Astrocyte of the spinal cord (primary cell): ENCODE results near the gene MAGI2.

ENCODE experiments used
- DNase-seq: peaks from one replicate; pipeline ENCODE4 v3.0.0; 2011; ENCODE audit warnings: low read depth, low spot score
- H3K4me3 ChIP-seq: 2 replicates; pipeline ENCODE4 v1.5.1; 2011; ENCODE audit warnings: low read depth, mild to moderate bottlenecking, low read length, moderate library complexity
- CTCF ChIP-seq: IDR thresholded peaks from 2 replicates; pipeline ENCODE4 v1.5.1; 2012; ENCODE audit warnings: low read depth, mild to moderate bottlenecking, low read length, inconsistent platforms
- in situ Hi-C: cut with HindIII; loops from 2 replicates; pipeline ENCODE4 v1.10.0; 2017; ENCODE audit warnings: low sequenced_read_pairs

MAGI2 gene

GRCh38 chr7:78679112-78679876, 774.2 kb downstream of the MAGI2 start:
- H3K4me3 ChIP-seq, result no peak overlapping the region
- in situ Hi-C loops, result no loop called here
- no peak for DNase-seq
- no peak for TF ChIP-seq CTCF

DNA sequence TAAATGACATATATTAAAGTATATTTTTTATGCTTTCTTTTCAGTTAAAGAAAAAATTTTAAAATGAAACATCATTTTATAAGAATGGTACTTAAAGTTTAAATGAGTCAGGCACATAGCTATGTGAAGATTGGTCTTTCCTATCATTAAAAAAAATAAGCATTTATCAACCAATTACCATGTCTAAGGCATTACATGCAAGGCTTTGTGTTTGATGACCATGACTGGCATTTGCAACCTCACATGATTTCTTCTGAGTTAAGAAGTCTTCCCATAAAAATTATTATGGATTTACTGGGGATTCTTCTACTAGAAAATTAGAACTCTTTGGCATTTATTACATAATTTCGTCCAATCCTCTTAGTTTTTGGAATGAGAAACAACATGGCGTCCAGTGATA, 776.1 kb downstream of the MAGI2 start:
- no peak for TF ChIP-seq CTCF

GRCh38 chr7:78675511-78675910, 778.0 kb downstream of the MAGI2 start:
- no peak overlapping the region for H3K4me3 ChIP-seq
- in situ Hi-C loops, result no loop called here
- no peak for TF ChIP-seq CTCF
- DNase-seq, result no peak

More for the DNA sequence above, 776.1 kb downstream of the MAGI2 start:
- no peak overlapping the region for H3K4me3 ChIP-seq
- no peak for DNase-seq
- in situ Hi-C loops, result no loop called here

- in situ Hi-C loops, result no loop called here
- DNase-seq, result no peak
- no peak overlapping the region for H3K4me3 ChIP-seq
- TF ChIP-seq CTCF, result no peak
Observed at GRCh38 chr7:78673272-78673671, 780.2 kb downstream of the MAGI2 start.

DNA sequence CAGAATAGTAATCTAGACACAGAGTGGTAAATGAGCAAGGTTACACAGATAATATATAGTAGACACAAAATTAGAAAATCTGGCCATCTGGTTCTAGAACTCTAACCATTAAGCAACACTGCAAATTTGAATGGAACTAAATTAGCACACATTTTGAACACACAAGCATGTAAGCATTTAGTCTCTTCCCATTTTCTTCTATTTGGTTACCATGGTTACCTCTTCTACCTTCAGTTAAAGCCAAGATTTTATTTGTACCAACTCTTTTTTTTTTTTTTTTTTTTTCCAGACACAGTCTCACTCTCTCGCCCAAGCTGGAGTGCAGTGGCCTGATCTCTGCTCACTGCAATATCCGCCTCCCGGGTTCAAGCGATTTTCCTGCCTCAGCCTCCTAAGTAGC, 790.5 kb downstream of the MAGI2 start:
- DNase-seq, result no peak
- in situ Hi-C loops, result no loop called here
- no peak overlapping the region for H3K4me3 ChIP-seq
- no peak for TF ChIP-seq CTCF

DNA sequence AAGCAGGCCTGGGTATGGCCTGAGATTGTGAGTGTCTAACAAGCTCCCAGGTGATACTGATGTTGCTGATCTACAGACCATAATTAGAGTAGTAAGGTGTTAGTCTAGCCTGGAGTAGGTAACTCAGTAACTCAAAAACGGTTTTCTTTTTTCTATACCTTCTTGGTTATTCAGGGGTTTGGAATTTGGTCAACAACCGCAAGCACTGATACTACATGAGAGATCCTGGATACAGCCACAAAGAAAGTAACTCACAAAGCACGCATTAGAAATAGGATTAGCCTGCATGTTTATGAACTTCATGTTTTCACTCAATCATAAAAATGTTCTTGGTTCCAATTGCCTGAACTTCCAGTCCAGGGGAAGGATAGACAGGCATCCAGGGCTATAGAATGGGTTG, 803.5 kb downstream of the MAGI2 start:
- H3K4me3 ChIP-seq, result no peak overlapping the region
- no peak for TF ChIP-seq CTCF
- no peak for DNase-seq
- in situ Hi-C loops, result no loop called here
